ENCODE results near the gene ENTPD2. TPM values are rescaled to one million over a fixed set of nuclear protein-coding genes. Genes with fewer than 3 reads are reported as not detected.
A peak's percentile ranks its signal among the peaks of the same experiment; 100 is the strongest.
"Not testable (repeated sequence)": the region's sequence is repeated elsewhere in the genome, so short reads cannot be mapped to it uniquely, and the experiment has no call there.

ENTPD2 gene
- total and polyA plus RNA-seq, 8 donors: 0.91 to 6.5 (median 2.7) TPM

DNA sequence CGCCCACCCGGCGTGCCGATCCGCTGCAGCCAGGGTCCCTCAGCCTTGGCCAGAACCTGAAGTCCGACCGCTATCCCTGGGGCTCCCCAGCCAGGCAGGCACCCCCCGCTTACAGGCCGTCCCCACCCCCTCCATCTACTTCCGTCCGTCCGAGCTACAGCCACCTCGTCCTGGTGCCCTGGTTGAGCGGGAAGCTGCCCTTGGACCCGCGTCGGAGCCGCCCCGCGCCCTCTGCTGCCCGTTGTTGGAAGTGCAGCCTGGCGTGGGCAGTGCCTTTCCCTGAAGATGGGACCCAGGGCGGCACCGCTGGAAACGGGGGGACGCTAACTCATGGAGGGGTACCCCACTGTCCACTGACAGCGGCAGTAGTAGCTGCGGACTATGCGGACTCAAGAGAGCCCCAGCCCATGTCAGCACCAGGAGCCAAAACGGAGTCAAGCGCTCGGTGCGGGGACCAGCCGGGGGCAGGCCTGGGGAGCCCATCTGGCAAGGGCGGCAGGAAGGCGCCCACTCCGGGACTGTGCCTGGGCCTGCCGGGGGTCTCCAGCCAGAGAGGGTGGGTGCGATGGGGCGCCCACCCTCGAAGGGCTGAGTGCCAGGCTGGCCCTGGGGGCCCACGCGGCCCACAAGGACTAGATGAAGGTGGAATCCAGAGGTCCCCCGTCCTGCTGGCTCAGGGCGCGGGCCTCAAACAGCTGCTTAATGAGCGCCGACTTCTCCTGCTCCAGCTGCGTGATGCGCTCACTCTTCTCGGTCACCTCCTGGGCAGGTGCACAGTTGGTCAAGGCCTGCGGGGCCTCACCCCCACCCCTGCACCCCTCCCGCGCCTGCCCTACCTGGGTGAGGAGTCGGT lies 10.4 kb upstream of the ENTPD2 start:
- no peaks in the 10 kb centered on the region for H3K9me3 ChIP-seq
- DNase-seq (peak in 5 of 6 donors; percentile 51 to 95 (median 81)), ATAC-seq (peak; percentile 64 to 85 (median 81)), FAIRE-seq (no peak)
- 39 to 40% methylated on average over 50 to 55 of the region's 55 CpGs for WGBS, 2 donors
- no peak overlapping the region for H3K4me3 ChIP-seq
- no peaks in the 10 kb centered on the region for H3K36me3 ChIP-seq
- no peaks in the 10 kb centered on the region for H3K27me3 ChIP-seq
- TF ChIP-seq, protein P1, sequence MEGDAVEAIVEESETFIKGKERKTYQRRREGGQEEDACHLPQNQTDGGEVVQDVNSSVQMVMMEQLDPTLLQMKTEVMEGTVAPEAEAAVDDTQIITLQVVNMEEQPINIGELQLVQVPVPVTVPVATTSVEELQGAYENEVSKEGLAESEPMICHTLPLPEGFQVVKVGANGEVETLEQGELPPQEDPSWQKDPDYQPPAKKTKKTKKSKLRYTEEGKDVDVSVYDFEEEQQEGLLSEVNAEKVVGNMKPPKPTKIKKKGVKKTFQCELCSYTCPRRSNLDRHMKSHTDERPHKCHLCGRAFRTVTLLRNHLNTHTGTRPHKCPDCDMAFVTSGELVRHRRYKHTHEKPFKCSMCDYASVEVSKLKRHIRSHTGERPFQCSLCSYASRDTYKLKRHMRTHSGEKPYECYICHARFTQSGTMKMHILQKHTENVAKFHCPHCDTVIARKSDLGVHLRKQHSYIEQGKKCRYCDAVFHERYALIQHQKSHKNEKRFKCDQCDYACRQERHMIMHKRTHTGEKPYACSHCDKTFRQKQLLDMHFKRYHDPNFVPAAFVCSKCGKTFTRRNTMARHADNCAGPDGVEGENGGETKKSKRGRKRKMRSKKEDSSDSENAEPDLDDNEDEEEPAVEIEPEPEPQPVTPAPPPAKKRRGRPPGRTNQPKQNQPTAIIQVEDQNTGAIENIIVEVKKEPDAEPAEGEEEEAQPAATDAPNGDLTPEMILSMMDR (IDR thresholded peaks at IDR 0.05): peak; percentile 89 to 97 (median 92)
- H3K4me1 ChIP-seq: no peaks in the 10 kb centered on the region
- H3K27ac ChIP-seq: no peak overlapping the region
- intact Hi-C loops (cut with DNase I): loop anchor here in 1 of 3 donors (2.0 kb wide), 1 partner anchor 15 kb away; no protein-coding TSS in a partner anchor

DNA sequence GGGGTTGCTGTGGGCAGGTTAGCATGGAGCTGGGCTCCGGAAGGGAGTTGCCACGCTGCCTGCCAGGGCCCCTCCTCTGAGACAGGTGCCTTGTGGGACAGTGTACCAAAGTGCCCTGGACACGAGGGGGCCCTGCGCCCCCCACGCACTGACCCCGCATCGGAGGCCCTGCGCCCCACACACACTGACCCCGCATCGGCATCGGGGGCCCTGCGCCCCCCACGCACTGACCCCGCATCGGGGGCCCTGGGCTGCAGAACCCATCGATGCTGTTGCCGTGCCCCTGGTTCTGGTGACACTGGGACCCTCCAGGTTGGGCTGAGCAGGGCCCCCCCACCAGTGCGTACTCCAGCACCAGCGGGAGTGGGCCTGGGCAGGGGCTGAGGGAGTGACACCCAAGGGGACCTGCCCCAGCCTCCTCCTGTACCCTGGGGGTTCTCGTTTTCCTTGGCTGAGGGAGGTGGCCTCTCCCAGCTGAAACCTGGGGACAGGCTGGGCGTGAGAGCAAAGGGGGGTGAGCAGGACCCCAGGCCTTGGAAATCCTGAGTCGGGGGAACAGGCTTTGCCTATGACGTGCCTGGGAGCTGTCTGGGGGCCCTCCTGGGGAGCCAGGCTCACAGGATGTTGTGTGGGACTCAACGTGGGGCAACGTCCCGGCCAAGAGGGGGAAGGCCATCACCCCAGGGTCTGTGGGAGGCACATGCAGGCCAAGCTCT lies 9.6 kb upstream of the ENTPD2 start:
- Histone ChIP-seq H3K4me1 (no peaks in the 10 kb centered on the region), H3K36me3 (no peaks in the 10 kb centered on the region), H3K4me3 (no peak overlapping the region), H3K27me3 (no peaks in the 10 kb centered on the region), H3K9me3 (no peaks in the 10 kb centered on the region), H3K27ac (no peak overlapping the region)
- intact Hi-C loops (cut with DNase I): loop anchor here in 1 of 3 donors (2.0 kb wide), 1 partner anchor 15 kb away; no protein-coding TSS in a partner anchor
- TF ChIP-seq, protein P1 (IDR thresholded peaks at IDR 0.05): no peak
- no peak for ATAC-seq
- 72 to 73% methylated on average over 17 to 26 of the region's 26 CpGs for WGBS, 2 donors
- FAIRE-seq: no peak
- peak in 2 of 6 donors; percentile 27 to 71 for DNase-seq

DNA sequence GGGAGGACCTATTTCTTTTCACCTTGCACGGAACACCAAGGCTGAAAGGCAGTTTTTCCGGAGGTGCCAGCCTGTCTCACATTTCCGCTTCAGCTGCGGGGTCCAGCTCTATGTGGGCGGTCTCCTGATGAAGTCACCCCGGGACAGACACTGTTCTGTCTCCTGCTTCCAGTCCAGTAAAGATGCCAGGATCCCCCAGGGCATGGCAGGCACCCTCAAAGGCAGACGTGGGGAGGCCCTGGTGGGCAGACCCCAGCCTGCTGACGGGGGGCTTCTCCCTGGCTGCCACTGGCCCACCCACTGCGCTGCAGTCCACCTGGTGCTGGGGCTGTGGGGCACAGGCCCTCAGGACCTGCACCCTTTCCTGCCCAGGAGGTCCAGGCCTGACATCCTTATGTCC lies 8.9 kb upstream of the ENTPD2 start:
- intact Hi-C loops (cut with DNase I); H3K4me1 ChIP-seq; H3K36me3 ChIP-seq; FAIRE-seq; H3K4me3 ChIP-seq; DNase-seq; H3K9me3 ChIP-seq; H3K27me3 ChIP-seq; H3K27ac ChIP-seq; ATAC-seq: not testable (repeated sequence)
- WGBS, 2 donors: 86 to 100% methylated on average over 4 to 9 of the region's 9 CpGs

DNA sequence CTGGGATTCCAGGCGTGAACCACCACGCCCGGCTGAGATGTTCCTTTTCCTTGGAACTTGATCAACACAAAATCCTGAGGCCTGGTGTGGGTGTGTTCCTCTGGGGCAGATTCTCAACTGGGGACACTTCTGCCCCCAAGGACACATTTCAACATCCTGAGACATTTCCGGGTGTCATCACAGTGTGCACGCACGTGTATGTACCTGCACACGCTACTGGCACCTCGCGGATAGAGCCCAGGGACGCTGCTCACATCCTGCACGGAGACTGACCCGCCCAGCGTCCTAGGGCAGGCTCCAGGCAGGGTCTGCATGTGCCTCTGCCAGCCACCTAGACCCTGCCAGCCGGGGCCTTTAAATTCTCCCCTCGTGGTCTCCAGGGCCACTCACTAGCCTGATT lies 8.5 kb upstream of the ENTPD2 start:
- Histone ChIP-seq H3K27me3 (no peaks in the 10 kb centered on the region), H3K9me3 (no peaks in the 10 kb centered on the region), H3K27ac (no peak overlapping the region), H3K4me1 (no peaks in the 10 kb centered on the region), H3K36me3 (no peaks in the 10 kb centered on the region), H3K4me3 (no peak overlapping the region)
- intact Hi-C loops (cut with DNase I): no loop called here
- ATAC-seq (no peak), DNase-seq (no peak), FAIRE-seq (no peak)
- 90% methylated on average over 15 of the region's 15 CpGs for WGBS, 2 donors
- TF ChIP-seq, protein P1 (IDR thresholded peaks at IDR 0.05): no peak

DNA sequence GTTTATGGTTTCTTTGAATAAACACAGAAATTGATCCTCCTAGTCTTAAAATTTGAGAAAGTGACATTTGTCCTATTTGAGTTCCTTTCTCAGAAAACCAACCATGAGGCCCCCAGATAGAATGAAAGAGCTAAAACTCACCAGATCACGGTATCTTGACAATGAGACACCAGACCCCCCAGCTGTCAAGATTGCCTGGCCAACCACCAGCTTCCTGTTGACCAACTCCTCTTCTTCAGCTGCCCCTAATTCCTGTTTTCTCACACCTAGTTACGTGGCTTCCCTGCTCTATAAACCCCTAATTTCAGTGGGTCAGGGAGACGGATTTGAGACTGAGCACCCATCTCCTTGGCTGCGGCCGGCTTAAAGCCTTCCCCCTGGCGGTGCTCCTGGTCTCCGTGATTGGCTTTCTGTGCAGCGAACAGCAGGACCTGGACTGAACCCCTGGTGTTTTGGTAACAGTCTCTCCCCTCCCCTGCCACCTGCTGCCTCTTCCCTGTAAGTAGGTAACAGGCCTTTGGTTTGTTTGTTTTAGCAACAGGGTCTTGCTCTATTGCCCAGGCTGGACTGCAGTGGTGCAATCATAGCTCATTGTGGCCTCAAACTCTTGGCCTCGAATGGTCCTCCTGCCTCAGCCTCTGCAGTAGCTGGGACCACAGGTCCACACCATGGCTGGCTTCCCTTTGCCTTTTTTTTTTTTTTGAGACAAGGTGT lies 4.8 kb upstream of the ENTPD2 start:
- no peak for FAIRE-seq
- TF ChIP-seq, protein P1 (IDR thresholded peaks at IDR 0.05): no peak
- no peak for ATAC-seq
- Histone ChIP-seq H3K36me3 (no peaks in the 10 kb centered on the region), H3K4me1 (peaks cover 19 to 20% (median 19%) of the 10 kb centered on the region in 3 donors), H3K9me3 (no peaks in the 10 kb centered on the region), H3K4me3 (no peak overlapping the region), H3K27me3 (no peaks in the 10 kb centered on the region), H3K27ac (no peak overlapping the region)
- WGBS, 2 donors: 88 to 91% methylated on average over 9 of the region's 9 CpGs
- intact Hi-C loops (cut with DNase I): no loop called here
- no peak for DNase-seq
